ENCODE measurements around the gene PRELID2. TPM values are rescaled to one million over a fixed set of nuclear protein-coding genes. Genes with fewer than 3 reads are reported as not detected.
A peak's percentile ranks its signal among the peaks of the same experiment; 100 is the strongest.
"Not testable (repeated sequence)": the region's sequence is repeated elsewhere in the genome, so short reads cannot be mapped to it uniquely, and the experiment has no call there.

The PRELID2 gene
- polyA plus RNA-seq (2013, experiment 1 of 2), result 4.2 TPM
- 7.9 TPM for polyA plus RNA-seq (2013, experiment 2 of 2)

DNA sequence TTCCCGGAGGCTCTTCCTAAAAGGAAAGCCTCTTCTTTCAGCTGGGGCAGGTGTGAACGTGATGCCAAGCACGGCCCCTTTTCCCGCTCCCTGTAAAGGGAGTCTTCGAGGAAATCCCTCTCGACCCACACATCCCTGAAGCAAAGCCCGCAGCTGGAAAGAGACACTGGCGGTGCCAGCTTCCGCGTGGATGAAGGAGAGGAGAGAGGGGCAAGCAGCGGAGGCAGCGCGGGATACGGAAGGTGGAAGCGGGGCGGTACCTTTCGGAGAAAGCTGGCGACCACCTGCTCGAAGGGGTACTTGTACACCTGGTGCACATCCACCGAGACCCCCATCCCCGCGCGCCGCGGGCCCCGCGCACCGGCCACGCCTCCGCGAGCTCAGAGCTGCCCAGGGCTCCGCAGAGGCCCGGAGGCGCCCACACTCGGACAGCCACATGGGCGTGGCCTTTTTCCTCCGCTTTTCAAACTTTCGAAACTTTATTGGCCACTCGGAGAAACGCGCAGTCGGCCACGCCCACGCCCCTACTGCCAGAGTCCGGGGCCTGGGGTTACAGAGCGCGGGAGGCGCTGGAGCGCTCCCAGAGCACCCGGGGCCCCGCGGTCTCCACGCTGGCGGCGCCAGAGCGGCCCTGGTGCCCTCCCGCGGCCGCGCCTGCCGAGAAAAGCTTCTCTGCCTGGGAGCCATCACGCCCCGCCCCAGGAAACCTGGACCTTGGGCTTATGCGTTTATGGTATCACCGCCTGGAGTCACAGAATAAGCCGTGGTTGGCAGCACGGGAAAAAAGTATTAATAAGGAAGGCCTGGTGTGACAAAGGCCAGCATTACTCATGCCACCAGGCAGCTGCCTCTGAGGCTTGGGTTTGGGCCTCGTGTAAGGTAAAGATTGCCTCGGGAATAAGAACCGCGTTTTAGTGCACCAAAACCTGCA, at the start of gene PRELID2:
TSS of gene PRELID2 (minus strand) at position 426 of the 931 bp plus-strand sequence. CDS start at position 335, 91 bp downstream.
- Histone ChIP-seq H3K27ac (ENCODE audit: low read depth, low read length) (no peak within 1 kb of the TSS), H3K27me3 (ENCODE audit: insufficient read depth, low read length) (peaks cover 22% of the 10 kb centered on the region), H3K4me1 (ENCODE audit: insufficient read depth, low read length) (no peaks in the 10 kb centered on the region; the same call in 1 of the 2 replicates), H3K4me3 (ENCODE audit: low read length) (peak within 1 kb of the TSS; percentile 70), H3K9ac (ENCODE audit: low read depth, low read length) (peak within 1 kb of the TSS; percentile 65), H3K9me3 (ENCODE audit: insufficient read depth, low read depth, low read length) (no peaks in the 10 kb centered on the region), H3K36me3 (ENCODE audit: insufficient read depth, low read length) (no peaks in the 10 kb centered on the region)
- WGBS, result 4% methylated on average over 70 of the region's 71 CpGs

DNA sequence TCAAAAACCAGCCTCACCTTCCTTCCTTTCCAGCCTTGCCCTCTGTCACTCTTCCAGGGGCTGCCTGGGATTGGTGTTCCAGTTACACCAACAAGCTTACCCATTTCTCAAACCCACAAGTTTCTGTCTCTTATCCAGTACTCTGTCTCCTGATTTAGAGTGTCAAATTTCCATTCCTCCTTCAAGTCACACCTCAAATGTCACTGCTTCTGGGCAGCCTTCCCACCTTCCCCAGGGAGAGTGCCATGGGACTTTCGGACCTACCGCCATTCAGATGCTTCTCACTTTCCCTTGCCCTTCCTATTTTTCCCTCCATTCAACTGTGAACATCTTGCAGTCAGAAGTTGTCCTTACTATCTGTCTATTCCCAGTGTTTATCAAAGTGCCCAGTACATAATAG, 39.6 kb upstream of the PRELID2 start:
- Histone ChIP-seq H3K27me3 (ENCODE audit: insufficient read depth, low read length) (no peaks in the 10 kb centered on the region), H3K4me1 (ENCODE audit: insufficient read depth, low read length) (no peaks in the 10 kb centered on the region), H3K27ac (ENCODE audit: low read depth, low read length) (no peak overlapping the region), H3K36me3 (ENCODE audit: insufficient read depth, low read length) (no peaks in the 10 kb centered on the region), H3K9ac (ENCODE audit: low read depth, low read length) (no peak overlapping the region), H3K4me3 (ENCODE audit: low read length) (no peak overlapping the region), H3K9me3 (ENCODE audit: insufficient read depth, low read depth, low read length) (no peaks in the 10 kb centered on the region)
- 93% methylated on average over 2 of the region's 2 CpGs for WGBS

DNA sequence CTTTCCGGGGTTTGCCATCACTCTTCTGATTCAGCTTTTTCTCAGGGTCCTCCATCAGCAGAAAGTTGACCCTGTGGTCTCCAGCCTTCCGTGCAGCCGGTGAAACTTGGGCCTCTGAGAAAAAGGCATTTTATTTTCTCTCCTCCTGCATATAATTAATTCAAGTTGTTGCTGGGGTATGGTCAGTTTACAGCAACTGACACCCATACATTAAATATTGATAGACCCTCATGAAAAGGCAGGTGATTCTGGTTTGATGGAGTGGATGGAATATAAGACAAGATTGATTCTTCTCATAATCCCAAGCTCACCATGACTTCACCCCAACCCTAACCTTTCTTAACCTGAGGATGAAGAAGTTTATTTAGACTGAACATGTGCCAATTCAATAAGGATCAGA, 37.8 kb upstream of the PRELID2 start, which contains the start of gene GRXCR2:
TSS of gene GRXCR2 (minus strand) at position 101 of the 400 bp plus-strand sequence. CDS start at position 55, 46 bp downstream.
- Histone ChIP-seq H3K9me3 (ENCODE audit: insufficient read depth, low read depth, low read length) (no peaks in the 10 kb centered on the region), H3K27me3 (ENCODE audit: insufficient read depth, low read length) (peaks cover 3% of the 10 kb centered on the region; the same call in 1 of the 2 replicates), H3K36me3 (ENCODE audit: insufficient read depth, low read length) (no peaks in the 10 kb centered on the region), H3K4me1 (ENCODE audit: insufficient read depth, low read length) (no peaks in the 10 kb centered on the region), H3K9ac (ENCODE audit: low read depth, low read length) (no peak within 1 kb of the TSS), H3K4me3 (ENCODE audit: low read length) (no peak within 1 kb of the TSS), H3K27ac (ENCODE audit: low read depth, low read length) (no peak within 1 kb of the TSS)
- 94% methylated on average over 3 of the region's 3 CpGs for WGBS

DNA sequence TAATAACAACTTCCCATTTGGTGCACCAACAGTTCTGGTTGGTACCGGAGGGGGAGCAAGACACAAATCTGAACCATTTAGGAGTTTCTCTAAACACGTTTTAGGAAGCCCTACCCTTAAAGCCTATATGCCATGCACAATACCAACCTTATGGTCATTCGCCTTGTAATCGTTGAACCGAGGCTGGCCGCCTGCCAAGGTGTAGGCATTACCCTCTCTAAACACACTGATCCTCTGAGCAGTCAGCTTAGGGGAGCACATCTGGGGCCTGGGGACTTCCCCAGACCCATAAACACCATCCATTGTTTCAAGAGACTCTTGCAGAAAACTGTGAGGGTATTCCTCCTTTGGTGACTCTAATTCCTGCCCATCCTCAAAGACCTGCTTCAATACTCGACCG, 37.3 kb upstream of the PRELID2 start:
- 91% methylated on average over 8 of the region's 8 CpGs for WGBS
- no peaks in the 10 kb centered on the region for H3K36me3 ChIP-seq (ENCODE audit: insufficient read depth, low read length)
- no peaks in the 10 kb centered on the region for H3K4me1 ChIP-seq (ENCODE audit: insufficient read depth, low read length)
- peaks cover 7% of the 10 kb centered on the region for H3K27me3 ChIP-seq (ENCODE audit: insufficient read depth, low read length)
- H3K27ac ChIP-seq (ENCODE audit: low read depth, low read length), result no peak overlapping the region
- no peaks in the 10 kb centered on the region for H3K9me3 ChIP-seq (ENCODE audit: insufficient read depth, low read depth, low read length)
- no peak overlapping the region for H3K4me3 ChIP-seq (ENCODE audit: low read length)
- H3K9ac ChIP-seq (ENCODE audit: low read depth, low read length), result no peak overlapping the region

DNA sequence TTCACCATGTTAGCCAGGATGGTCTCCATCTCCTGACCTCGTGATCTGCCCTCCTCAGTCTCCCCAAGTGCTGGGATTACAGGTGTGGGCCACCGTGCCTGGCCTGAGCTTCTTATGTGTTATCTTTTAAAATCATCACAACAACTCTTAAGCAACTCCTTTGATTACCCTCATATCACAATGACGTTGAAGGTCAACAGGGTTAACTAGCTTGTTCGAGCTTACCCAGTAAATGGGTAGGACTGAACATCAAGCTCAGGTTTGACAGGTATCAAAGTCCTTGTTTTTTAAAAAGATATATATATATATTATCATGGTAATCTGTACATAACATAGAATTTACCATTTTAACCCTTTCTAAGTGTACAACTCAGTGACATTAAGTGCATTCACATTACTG, 34.6 kb upstream of the PRELID2 start:
- H3K36me3 ChIP-seq (ENCODE audit: insufficient read depth, low read length), result no peaks in the 10 kb centered on the region
- no peaks in the 10 kb centered on the region for H3K4me1 ChIP-seq (ENCODE audit: insufficient read depth, low read length)
- no peak overlapping the region for H3K27ac ChIP-seq (ENCODE audit: low read depth, low read length)
- H3K4me3 ChIP-seq (ENCODE audit: low read length), result no peak overlapping the region
- peaks cover 12% of the 10 kb centered on the region for H3K27me3 ChIP-seq (ENCODE audit: insufficient read depth, low read length)
- H3K9ac ChIP-seq (ENCODE audit: low read depth, low read length), result no peak overlapping the region
- WGBS, result 92% methylated on average over 4 of the region's 4 CpGs
- no peaks in the 10 kb centered on the region for H3K9me3 ChIP-seq (ENCODE audit: insufficient read depth, low read depth, low read length)

DNA sequence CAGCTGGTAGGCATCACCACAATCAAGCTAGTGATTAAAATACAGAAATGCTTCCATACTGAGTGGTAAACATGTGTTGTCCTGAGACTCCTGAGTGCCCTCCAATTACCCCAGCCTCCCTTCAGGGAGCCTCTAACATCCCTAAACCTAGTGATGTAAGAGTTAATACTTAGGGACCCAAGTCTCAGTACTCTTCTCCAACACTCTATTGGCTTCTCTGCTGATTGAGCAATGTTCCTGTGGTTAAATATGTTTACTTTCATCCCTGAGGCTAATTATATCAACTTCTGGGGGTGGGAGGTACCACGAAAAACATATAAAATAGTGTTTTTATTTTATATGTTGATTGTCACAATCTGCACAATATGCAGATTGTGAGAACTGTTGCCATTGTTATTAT, 32.7 kb upstream of the PRELID2 start:
- no CpG with 5 or more reads among the region's 1 CpG for WGBS
- Histone ChIP-seq H3K36me3 (ENCODE audit: insufficient read depth, low read length) (no peaks in the 10 kb centered on the region), H3K4me1 (ENCODE audit: insufficient read depth, low read length) (no peaks in the 10 kb centered on the region), H3K9me3 (ENCODE audit: insufficient read depth, low read depth, low read length) (no peaks in the 10 kb centered on the region), H3K27me3 (ENCODE audit: insufficient read depth, low read length) (peaks cover 12% of the 10 kb centered on the region), H3K9ac (ENCODE audit: low read depth, low read length) (no peak overlapping the region), H3K27ac (ENCODE audit: low read depth, low read length) (no peak overlapping the region), H3K4me3 (ENCODE audit: low read length) (no peak overlapping the region)

DNA sequence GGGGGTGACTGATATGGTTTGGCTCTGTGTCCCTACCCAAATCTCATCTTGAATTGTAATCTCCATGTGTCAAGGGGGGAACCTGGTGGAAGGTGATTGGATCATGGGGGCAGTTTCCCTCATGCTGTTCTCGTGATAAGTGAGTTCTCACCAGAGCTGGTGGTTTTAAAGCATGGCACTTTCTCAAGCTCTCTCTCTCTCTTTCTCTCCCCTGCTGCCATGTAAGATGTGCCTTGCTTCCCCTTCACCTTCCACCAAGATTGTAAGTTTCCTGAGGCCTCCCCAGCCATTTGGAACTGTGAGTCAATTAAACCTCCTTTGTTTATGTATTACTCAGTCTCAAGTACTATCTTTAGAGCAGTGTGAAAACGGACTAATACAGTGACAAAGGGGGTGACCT, 29.3 kb upstream of the PRELID2 start:
- peaks cover 12% of the 10 kb centered on the region for H3K27me3 ChIP-seq (ENCODE audit: insufficient read depth, low read length)
- not testable (repeated sequence) for H3K4me1 ChIP-seq (ENCODE audit: insufficient read depth, low read length); H3K36me3 ChIP-seq (ENCODE audit: insufficient read depth, low read length); H3K9ac ChIP-seq (ENCODE audit: low read depth, low read length); H3K4me3 ChIP-seq (ENCODE audit: low read length); H3K9me3 ChIP-seq (ENCODE audit: insufficient read depth, low read depth, low read length); H3K27ac ChIP-seq (ENCODE audit: low read depth, low read length)
- 100% methylated on average over 2 of the region's 2 CpGs for WGBS

DNA sequence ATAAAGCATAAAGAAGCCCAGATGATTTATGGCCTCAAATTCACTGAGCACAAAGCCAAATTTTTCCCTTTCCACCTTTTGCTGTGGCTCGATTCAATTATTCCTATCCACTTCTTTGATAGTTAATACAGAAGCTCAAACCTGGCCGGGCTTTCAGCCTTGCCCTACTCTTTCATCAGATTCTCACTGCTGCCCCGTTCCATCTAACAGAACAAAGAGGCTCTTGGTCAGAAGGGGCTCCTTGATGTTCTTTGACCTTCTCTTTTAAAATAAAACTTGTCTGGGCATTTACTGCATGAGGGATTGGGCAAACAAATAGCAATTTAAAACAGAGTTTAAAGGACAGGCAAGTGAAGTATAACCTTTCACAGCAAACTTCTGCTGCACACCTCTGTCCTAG, 27.9 kb upstream of the PRELID2 start:
- H3K9me3 ChIP-seq (ENCODE audit: insufficient read depth, low read depth, low read length), result no peaks in the 10 kb centered on the region
- 95% methylated on average over 3 of the region's 3 CpGs for WGBS
- H3K27me3 ChIP-seq (ENCODE audit: insufficient read depth, low read length), result peaks cover 9% of the 10 kb centered on the region; the same call in 1 of the 2 replicates
- H3K36me3 ChIP-seq (ENCODE audit: insufficient read depth, low read length), result no peaks in the 10 kb centered on the region
- no peak overlapping the region for H3K9ac ChIP-seq (ENCODE audit: low read depth, low read length)
- H3K27ac ChIP-seq (ENCODE audit: low read depth, low read length), result no peak overlapping the region
- H3K4me3 ChIP-seq (ENCODE audit: low read length), result no peak overlapping the region
- no peaks in the 10 kb centered on the region for H3K4me1 ChIP-seq (ENCODE audit: insufficient read depth, low read length)

DNA sequence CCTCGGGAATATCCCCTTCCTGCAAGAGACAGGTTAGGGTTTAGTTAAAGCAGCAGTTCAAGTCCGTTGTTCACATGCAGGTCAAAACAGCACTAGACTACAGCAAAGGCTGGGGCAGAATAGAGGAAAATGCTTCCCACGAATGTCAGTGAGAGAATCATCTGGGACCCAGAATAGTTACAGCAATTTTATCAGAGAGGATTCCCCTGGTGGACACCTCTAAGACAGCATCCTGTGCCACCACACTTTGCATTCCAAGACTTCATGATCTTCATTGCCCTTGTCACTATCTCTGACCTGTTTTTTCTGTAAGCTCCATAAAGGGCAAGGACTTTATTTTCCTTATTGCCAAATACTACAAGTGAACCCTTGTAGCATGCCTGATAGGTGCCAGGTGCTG, 24.8 kb upstream of the PRELID2 start:
- Histone ChIP-seq H3K27me3 (ENCODE audit: insufficient read depth, low read length) (no peaks in the 10 kb centered on the region), H3K9me3 (ENCODE audit: insufficient read depth, low read depth, low read length) (no peaks in the 10 kb centered on the region), H3K36me3 (ENCODE audit: insufficient read depth, low read length) (no peaks in the 10 kb centered on the region), H3K4me1 (ENCODE audit: insufficient read depth, low read length) (peaks cover 12% of the 10 kb centered on the region; the same call in 1 of the 2 replicates), H3K9ac (ENCODE audit: low read depth, low read length) (no peak overlapping the region), H3K4me3 (ENCODE audit: low read length) (no peak overlapping the region), H3K27ac (ENCODE audit: low read depth, low read length) (no peak overlapping the region)
- WGBS, result 90% methylated on average over 3 of the region's 3 CpGs

DNA sequence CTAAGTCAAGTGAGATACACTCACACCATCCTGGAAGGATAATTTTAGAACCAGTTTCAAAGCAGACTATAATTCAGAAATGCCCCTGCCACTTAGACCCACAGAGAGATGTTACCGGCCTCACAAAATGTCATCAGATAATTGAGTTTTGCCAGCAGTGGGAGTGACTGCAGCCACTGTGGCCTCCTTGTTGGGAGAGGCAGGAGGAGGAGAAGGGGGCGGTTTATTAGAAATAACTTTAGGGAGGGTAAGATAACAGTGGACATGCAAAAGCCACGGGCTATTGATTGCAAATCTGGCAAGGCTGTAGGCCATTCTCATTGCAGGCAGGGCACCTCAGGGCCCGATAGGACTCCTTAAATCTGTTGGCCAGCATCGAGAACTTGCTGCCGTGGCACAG, 24.3 kb upstream of the PRELID2 start:
- 91% methylated on average over 6 of the region's 6 CpGs for WGBS
- H3K4me3 ChIP-seq (ENCODE audit: low read length), result no peak overlapping the region
- no peaks in the 10 kb centered on the region for H3K27me3 ChIP-seq (ENCODE audit: insufficient read depth, low read length)
- H3K9me3 ChIP-seq (ENCODE audit: insufficient read depth, low read depth, low read length), result no peaks in the 10 kb centered on the region
- no peak overlapping the region for H3K27ac ChIP-seq (ENCODE audit: low read depth, low read length)
- peaks cover 16% of the 10 kb centered on the region; the same call in 1 of the 2 replicates for H3K4me1 ChIP-seq (ENCODE audit: insufficient read depth, low read length)
- no peaks in the 10 kb centered on the region for H3K36me3 ChIP-seq (ENCODE audit: insufficient read depth, low read length)
- no peak overlapping the region for H3K9ac ChIP-seq (ENCODE audit: low read depth, low read length)

DNA sequence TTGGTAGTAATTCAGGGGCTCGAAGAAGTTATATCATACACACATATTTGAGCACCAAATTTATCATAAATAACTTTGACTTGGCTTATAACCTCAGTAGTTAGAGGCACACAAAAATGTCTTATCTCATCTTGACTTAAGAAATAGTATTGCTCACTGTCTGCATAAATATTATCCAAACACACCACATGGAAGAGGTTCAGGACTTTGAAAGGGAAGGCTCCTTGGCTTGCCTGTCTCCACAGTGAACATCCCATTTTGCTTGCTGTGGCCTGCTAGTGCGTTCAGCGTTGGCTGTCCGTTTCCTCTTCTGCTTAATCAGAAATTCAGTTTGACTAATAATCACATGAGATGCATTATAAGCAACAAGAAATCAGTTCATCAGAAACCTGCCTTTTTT, 23.8 kb upstream of the PRELID2 start:
- 96% methylated on average over 4 of the region's 4 CpGs for WGBS
- Histone ChIP-seq H3K4me3 (ENCODE audit: low read length) (no peak overlapping the region), H3K9ac (ENCODE audit: low read depth, low read length) (no peak overlapping the region), H3K9me3 (ENCODE audit: insufficient read depth, low read depth, low read length) (no peaks in the 10 kb centered on the region), H3K27ac (ENCODE audit: low read depth, low read length) (no peak overlapping the region), H3K36me3 (ENCODE audit: insufficient read depth, low read length) (no peaks in the 10 kb centered on the region), H3K4me1 (ENCODE audit: insufficient read depth, low read length) (peaks cover 21% of the 10 kb centered on the region; the same call in 1 of the 2 replicates), H3K27me3 (ENCODE audit: insufficient read depth, low read length) (no peaks in the 10 kb centered on the region)

Measured in HUES64 (cell line).